HG02763 (cell line): ENCODE data around the gene TDRD5.

Source experiments
- ATAC-seq: cut with Tn5 transposase; IDR thresholded peaks from one replicate; pipeline ENCODE4 v1.9.1; 2021; ENCODE audit warnings: mild to moderate bottlenecking, moderate library complexity; ENCODE audit not compliant: unreplicated experiment

Gene TDRD5

DNA sequence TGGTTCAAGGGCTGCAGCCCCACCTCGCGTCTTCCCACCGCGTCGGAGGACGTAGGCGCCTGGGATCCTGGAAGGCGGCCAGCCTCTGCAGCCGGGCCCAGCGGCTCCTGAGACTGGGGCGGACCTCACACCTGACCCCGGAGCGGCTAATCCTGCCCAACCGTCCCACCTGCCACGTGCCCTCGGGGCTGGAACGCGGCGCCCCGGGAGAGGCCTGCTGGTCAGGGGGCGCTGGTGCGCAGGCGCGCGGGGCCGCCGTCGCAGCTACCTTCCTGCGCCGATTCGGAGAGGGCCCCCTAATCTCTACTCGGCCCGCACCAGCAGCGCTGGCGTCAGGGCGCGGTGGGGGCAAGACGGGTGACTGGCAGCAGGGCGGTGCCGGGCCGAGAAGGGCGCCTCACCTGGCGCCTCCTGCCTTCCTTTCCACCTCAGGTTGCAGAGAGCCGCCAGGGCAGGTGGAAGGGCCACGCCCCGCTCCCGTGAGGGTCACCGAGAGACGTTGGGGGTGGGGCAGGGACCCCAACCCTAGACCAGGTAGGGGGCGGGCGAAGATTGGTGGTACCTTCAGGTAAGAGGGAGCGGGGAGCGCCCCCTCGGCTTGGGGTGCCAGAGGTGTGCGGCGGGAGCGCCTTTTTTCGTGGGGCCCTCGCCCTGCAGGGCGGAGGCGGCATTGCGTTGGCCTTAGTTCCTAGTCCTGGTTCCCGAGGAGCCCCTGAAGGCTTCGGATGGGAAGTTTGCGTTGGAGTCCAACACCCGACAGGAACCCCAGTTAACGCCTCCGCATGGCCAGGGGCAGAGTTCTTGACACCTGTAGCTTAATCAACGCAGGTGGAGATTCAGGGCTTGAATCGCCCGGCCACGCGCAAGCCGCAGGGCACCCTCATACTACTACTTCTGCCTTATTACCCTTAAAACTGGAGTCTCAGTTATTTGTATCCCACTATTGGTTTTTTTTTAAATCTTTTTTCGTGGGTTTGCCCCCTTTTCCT lies at the start of gene TDRD5:
TDRD5 (plus strand) TSS at position 241 of the 989 bp plus-strand sequence. CDS start 784 bp downstream, outside the sequence.
- no peak for ATAC-seq

DNA sequence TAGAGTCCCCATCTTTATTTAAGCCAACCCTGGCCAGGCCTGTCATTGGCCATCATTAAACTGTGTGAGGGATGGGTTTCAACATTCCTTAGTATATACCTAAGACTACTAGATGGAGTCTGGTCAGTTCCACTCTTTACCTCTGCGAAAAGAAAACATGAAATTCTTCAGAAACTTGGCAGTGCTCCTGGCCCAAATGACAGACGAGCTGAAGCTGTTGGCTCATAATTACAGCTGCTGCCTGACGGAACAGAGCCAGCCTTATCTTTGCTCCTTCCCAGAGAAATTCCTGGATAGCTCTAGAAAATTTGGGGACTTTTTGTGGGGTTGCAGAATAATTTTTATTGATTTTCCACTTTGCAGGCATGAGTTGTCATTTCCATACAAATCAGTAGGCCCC lies 46.3 kb upstream of the TDRD5 start:
- no peak for ATAC-seq

- ATAC-seq: no peak
These were observed 44.6 kb upstream of the TDRD5 start for GRCh38 chr1:179547021-179547535.

GRCh38 chr1:179548666-179549367 lies 42.8 kb upstream of the TDRD5 start:
- ATAC-seq: no peak

DNA sequence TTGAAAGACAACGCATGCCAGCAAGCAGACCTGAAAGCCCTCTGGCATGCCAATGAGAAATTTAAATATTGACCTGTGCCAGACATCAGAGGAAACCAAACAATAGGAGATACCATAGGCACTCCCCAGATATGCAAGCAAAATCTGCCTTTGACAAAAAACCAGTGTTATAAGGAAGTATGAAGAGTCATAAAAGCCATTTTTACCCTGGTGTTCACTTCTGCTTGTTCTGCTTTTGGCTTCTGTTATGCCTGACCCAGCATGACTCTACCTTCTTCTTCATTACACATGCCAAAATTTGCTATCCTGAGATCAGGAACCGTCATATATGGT lies 42.3 kb upstream of the TDRD5 start:
- no peak for ATAC-seq

- ATAC-seq: no peak
These were observed 40.6 kb upstream of the TDRD5 start for GRCh38 chr1:179550746-179551682.

DNA sequence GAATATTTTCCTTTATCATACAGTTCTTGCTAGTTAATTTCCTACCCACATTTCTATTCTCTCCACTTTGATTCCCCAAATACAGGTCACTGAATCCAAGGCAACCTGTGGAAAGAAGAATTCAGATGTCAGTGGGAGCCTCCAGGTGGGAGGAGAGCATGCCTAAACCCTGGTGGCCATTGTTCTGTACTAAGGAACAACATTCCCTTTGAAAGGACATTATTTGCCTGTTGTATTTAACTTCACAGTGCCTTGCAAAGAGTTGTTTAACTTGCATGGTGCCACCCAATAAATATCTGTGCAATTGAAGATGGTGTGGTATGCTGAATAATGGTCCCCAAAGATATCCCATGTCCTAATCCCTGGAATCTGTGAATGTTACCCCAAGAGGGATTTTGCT lies 37.2 kb upstream of the TDRD5 start:
- ATAC-seq: no peak

- ATAC-seq: no peak
These were observed 33.6 kb upstream of the TDRD5 start for GRCh38 chr1:179558078-179558477.

- no peak for ATAC-seq
These were observed 15.9 kb upstream of the TDRD5 start, which contains the start of gene NPHS2 for GRCh38 chr1:179575497-179576314. Gene NPHS2, minus strand, starts transcription at chr1:179575948. Its CDS starts 84 bp downstream, at chr1:179575864.

DNA sequence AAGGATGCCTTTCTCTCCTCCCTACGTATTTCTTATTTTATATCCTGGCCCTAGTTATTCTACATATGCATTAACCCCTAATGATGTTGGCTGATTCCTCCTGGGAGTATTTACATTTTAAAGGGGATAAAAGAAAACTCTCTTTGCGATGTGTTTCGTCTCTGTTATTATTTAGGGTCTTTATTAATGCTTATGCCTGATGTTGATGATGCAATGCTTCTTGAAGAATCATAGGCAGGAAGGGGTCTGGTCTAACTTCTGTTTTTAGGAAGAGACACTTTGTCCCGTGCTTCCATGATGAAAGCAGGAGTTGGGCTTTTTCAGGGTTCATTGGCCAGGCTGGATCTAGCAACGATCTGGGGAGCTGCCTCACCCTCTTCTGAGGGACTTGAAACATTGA lies 15.1 kb upstream of the TDRD5 start:
- no peak for ATAC-seq

DNA sequence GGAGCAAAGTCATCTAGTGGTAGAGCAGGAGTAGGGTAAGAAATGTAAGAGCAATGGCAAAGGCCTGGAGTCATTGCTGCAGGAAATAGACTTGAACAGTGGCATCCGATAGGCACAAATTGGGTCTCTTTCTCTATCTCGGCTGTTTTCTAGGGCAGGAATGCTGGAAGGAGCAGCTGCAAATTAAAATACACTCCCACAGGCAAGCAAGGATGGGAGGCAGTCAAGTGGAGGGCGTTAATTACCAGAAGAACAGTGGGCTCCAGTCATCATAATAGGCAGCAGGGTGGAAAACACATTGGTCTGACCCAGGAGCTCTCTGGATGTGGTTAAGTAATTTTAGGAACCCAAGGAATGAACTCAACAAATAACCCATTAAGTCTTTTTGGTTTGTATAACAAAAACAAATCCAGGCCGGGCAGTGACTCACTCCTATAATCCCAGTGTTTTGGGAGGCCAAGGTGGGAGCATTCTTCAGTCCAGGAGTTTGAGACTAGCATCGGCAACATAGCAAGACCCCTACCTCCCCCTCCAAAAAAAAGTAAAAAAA lies 7.8 kb upstream of the TDRD5 start:
- ATAC-seq: no peak

DNA sequence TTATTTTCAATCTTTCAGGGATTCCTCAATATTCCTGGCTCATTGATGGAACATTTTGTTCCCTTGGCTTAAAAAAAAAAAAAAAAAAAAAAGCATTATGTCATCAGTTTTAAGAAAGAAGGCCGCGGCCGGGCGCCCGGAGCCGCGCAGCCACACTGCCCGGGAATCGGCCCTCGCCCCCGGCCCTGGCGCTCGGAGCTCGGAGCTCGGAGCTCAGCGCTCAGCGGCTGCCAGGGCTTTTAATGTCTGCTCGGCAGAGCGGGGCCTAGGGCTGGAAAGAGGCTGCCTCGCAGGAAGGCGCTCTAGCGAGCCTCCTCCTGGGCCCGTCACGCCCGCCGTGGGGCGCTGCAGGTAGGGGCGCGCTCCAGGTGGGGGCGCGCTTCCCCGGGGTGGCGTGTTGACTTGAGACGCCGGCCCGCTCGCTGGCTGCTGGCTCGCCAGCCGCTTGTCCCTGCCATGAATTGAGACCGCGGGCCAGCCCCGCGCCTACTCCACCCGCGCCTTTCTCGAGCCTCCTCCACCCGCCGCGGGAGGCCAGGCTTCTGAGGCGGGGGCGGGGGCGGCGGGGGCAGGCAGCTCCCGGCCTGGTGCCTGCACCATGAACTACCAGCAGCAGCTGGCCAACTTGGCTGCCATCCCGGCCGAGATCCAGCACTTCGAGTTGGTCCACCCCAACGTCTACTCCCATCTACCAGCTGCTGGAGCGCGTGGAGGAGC lies 5.4 kb upstream of the TDRD5 start:
- no peak for ATAC-seq

- ATAC-seq: no peak
These were observed 4.3 kb upstream of the TDRD5 start for GRCh38 chr1:179587336-179587735.

DNA sequence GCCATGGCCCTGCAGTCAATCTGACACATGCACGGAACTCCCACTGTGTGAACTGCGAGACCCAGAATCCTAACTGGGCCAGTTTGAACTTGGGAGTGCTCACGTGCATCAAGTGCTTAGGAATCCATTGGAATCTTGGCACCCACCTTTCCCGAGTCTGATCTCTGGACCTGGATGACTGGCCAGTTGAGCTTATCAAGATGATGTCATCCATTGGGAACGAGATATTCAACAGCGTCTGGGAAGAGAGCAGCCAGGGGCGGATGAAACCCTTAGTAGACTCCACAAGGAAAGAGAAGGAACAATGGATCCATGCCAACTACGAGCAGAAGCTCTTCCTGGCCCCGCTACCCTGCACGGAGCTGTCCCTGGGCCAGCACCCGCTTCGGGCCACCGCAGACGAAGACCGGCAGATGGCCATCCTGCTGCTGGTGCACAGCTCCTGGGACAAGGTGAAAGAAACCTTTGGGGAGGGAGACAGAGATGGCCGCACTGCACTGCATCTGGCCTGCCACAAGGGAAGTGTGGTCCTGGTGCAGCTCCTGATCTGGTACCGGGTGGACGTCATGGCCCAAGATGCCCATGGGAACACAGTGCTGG lies 3.1 kb upstream of the TDRD5 start:
- no peak for ATAC-seq

- no peak for ATAC-seq
These were observed 2.1 kb upstream of the TDRD5 start for GRCh38 chr1:179589509-179589908.

GRCh38 chr1:179590671-179591070 lies 961 bp upstream of the TDRD5 start:
- no peak for ATAC-seq

DNA sequence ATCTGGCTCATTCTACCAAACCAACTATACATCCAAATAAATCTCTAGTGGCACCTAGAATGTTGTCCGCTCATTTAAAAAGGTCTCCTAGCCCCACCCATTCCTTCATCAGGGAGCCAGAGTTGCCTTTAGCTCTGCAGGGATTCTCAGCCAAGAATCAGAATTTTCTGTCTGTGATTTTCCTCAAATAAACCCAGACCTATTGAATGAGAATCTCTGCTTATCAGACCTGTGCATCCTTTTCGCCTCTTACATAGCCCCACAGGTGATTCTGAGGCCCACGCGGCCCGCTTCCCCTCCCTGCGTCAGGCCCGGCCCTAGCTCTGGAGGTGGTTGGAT lies 410 bp upstream of the TDRD5 start:
- ATAC-seq: no peak

GRCh38 chr1:179598631-179599030 lies 7.0 kb downstream of the TDRD5 start:
- ATAC-seq: no peak
